AML-193 (cell line): ENCODE results near the gene CAB39L.

Experiments
- DNase-seq, 2 experiments: peaks; one replicate each; lab custom pipeline; 2025; lab: John Stamatoyannopoulos, UW

Gene CAB39L

DNA sequence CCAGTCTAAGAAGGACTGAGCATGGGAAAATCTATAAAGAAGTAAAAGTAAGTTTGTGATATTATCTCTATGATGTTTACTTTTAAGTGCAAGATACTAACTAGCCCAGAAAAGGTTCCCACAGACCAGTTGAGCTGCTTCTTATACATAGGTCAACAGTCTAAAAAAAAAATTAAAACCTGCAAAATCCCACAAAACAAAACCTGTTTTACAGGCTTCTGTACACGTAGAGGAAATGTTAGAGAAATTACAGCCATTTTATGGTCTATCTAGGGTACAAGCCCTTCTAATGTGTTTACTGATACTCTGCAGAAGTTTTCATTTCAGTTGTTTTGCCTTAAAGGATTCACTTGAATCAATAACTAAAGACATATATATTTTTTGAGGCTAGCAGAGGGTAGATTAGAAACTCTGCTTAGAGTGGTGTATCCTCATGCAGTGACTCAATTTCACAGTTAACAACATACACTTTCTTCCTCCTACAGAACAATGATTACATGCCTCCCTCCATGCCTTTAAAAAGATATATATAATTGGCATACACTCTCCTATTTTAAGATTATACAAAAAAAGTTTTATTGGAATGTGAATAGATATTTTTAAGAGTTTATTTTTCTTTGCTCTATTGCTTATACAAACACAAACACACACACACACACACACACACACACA, 43.9 kb downstream of the CAB39L start:
- no peak for DNase-seq

DNA sequence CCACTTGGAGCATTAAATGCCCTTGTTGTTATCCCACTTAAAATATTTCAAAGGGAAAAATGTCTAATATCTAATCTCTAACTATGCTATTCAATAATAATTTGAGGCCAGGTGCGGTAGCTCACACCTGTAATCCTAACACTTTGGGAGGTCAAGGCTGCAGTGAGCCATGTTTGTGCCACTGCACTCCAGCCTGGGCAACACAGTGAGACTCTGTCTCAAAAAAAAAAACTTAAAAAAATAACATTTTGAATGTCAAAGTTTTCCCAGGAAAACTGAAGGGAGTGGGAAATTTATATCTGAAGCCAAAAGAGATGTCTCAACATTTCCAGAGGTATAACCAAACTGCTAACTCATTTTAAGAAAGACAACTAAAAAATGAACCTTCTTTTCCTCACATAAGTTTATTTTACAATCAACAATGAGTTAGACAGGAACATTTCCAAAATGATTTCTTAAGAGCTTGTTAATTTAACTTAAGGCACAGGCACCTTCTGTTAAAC, 47.9 kb downstream of the CAB39L start:
- DNase-seq: no peak

DNA sequence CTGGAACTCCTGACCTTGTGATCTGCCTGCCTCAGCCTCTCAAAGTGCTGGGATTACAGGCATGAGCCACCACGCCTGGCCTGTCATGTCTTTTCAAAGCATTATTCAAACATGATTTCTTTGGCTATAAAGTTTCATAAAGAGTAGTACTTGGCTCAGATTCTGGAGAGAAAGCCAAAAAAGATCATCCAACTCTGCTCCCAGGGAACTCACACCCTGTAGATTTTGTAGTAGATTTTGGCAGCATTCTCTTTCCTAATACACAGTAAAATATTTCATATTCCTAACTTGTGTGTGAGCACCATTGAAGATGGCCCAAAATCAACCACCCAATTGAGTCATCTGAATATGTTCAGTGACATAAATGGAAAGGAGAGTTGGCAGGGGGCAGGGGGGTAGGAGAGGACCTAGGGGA, 48.4 kb downstream of the CAB39L start:
- DNase-seq: no peak

DNA sequence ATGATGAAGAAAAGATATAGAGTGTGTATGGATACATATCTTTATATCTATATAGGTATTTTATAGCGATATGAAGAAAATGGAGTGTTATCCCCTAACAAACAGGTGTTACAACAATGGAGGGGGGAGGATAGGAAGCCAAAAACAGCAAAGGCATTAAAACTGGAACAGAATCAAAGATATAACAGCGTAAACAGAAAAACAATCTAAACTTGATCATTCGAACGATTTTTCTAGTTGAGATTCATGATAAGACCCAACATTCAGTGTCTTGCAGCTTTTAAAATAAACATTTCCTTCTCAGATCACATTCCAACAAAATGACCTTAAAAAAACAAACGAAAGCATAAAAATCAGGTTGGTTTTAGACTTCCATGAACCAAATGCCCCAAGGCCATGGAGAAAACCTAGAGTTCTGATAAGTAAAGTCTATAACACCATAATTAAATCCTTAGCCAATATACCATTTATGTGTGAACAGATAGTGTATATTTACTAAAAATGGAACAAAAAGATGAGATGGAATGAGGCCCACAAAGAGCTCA, 55.7 kb downstream of the CAB39L start:
- DNase-seq: no peak

DNA sequence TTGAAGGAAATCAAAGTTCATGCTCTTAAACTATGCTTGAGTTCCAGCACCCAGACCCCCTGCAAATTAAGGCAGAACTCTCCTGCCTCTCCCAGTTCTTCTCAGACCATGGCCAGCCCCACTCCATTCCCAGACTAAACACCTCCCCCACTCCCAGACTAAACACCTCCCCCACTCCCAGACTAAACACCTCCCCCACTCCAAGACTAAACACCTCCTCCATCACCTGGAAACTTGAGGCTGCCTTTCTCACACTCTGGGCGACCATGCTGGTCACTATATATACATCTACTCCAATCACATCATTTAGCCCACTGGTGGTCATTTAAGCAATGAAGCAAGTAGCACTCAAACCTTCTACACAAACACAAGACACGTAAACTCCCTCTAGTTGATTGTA, 57.2 kb downstream of the CAB39L start:
- DNase-seq: no peak

DNA sequence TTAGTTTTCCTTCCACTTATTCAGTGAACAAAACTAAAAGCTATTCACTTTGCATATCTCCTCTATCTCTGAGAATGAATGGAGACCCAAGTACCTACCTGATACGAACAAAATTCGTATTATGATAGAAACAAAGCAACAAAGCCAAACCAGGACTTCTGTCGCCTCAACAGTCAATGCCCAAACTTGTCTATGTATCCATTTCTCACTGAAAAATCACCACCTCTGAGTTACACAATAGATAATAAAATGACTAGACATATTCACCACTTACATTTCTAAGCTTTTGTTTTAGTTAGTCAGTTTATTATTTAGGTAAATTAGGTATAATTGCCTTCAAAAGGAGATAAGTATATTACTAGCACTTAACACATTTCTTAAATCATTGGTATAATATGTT, 67.7 kb downstream of the CAB39L start:
- no peak for DNase-seq

DNA sequence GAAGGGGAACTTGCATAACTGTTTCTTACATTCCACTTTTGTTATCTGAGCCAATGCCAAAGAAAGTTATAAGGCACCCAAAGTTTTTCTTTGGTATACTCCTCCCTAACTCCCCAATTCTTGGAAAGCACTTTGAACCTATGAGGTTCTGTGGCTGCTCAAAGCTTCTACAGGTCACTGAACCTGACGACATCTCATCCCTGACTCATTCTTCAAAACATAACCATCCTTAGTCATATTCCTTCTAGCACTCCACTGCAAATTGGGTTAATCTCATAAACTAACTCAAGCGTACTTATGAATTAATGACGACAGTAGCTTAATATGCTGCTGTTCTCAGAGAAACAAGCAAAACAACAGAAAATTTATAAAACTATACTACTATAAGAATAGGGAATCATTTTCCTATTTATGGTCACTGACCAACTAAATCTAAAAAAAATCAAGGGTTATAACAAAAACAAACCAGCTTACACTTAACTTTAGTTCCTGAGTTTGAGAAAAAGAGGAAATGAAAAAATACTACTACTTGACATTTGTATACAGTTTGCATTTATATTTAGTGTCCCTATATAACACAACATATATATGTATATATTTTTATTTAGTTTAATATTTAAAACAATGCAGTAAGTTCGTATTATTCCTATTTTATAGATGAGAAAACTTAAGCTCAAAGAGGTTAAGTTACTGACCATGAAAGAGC, 69.1 kb downstream of the CAB39L start:
- DNase-seq: no peak

DNA sequence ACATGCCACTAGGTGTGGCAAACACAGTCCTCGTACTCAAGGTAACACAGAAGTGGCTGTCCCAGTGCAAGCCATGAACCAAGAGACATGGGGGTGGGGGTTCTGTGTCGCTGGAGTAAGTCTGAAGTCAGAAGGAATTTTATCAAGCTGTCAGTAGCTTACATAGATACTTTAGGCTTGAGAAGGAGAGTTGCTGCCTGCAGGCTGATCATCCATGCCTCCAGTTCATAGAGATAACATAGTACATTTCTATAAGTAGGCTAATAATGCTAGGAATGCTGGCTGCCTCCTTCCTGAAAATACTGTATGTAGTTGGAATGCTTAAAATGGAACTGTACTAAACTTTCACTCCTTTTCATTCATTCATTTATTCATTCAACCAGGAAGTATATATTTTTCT, 70.1 kb downstream of the CAB39L start:
- no peak for DNase-seq

DNA sequence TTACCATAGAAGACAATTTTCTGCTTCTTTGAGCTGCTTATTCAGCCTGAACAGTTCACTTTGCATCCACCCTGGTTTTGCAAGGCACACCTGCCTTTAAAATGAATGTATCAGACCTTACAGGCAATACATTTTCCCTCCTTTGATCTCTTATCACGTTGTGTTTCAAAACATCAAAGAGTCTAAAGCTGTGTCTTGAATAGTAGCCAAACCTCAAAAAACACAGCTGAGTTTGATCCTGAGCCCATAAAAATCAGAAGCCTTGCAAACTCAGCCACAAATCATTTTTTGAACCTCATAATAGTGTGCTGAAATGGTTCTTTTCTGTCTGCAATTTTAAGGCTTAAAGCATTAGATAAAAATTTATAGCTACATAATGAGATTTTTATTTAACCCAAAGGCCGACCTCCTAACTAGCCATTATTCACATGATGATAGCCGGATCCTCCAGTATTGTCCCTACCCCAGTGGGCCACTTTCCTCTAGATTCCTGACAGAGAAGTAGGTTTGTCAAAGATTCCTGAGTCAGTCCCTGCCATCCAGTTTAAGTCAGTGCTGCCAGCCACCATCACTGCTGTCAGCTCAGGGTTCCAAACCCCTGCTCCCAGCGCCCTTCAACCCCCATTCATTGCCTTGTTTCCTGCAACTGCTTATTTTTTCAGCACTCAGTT, 71.8 kb downstream of the CAB39L start:
- DNase-seq: no peak

DNA sequence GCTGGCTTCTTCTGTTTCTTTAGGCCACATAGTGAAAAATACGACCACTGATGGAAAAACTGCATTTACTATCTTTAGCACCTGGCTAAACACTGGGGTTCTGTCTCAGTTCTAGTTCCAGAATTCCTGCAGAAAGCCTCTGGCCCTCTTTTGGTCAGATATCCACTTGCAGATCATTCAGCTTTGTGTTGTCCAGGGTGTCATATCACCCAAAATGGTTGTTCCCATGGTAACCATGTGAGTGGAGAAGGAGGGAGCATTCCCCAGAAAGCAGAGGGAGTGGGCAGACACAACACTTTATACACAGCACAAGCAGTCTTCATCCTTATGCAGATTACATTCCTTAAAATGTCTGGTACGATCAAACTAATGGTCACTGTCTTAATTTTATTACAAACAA, 73.5 kb downstream of the CAB39L start:
- no peak for DNase-seq

DNA sequence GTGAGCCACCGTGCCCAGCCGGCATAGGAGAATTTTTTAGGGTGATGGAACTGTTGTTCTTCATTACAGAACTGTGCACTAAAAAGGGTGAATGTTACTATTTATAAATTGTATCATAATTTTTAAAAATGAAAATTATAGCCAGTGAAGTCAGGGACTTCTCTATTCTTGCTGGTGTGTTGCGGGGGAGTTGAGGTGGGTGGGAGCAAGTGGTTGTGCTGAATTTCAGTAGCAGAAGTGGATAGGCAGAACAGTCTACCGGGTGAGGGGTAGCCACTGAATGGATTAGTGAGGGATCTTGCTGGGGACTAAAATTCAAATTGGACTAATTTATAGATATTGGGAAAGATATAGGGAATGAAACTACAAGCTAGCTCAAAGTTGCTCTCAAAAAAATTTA, 74.0 kb downstream of the CAB39L start:
- DNase-seq: no peak

DNA sequence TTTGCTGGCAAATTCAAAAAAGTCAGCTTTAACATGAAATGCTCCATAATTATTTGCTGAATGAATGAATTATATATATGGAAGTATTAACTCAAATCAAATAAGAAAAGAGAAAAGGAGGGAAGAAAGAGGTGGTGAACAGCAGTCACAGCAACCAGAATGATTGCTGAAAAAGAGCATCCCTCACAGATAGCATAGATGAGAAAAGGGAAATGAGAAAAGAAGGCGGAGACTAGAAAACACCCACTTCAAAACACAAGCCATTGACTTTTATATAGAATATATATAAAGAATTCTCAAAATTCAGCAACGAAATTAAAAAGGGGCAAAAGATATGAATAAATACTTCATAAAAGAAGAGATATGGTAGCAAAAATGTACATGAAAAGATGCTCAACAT, 75.2 kb downstream of the CAB39L start:
- DNase-seq: no peak

DNA sequence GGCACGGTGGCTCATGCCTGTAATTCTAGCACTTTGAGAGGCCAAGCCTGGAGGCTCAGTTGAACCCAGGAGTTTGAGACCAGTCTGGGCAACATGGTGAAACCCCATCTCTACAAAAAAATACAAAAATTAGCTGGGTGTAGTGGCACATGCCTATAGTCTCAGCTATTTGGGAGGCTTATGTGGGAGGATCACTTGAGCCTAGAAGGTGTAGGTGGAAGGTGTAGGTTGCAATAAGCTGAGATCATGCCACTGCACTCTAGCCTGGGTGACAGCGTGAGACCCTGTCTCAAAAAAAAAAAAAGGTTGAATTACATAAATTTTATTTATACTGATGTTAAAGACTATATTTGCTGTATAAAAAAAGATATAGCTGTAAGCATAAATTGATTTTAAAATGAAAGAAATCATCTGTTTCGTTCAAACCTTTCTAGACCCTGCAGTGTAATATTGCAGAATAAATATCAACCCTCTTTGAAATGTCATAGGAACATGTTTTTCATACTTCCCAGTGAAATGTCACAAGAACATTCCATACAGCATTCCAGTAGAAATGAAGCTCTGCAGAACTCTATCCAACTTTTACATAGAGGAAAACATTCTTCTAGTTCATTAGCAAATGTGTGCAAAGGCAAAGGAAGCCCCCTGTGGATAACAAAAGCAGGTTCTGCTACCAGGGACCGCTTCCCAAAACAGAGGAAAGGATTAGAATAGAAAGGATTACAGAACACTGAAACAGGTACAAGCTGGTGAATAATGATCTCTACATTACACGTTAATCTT, 76.0 kb downstream of the CAB39L start:
- no peak for DNase-seq

DNA sequence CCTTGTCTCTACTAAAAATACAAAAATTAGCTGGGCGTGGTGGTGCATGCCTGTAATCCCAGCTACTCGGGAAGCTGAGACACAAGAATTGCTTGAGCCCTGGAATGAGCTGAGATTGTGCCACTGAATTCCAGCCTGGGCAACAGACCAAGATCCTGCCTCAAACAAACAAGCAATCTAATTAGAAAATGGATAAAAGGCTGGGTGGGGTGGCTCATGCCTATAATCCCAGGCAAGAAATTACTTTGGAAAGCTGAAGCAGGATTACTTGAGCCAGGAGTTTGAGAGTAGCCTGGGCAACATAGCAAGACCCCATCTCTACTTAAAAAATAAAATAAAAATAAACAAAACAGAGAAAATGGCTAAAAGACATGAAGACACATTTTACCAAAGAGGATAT, 77.0 kb downstream of the CAB39L start:
- no peak for DNase-seq

DNA sequence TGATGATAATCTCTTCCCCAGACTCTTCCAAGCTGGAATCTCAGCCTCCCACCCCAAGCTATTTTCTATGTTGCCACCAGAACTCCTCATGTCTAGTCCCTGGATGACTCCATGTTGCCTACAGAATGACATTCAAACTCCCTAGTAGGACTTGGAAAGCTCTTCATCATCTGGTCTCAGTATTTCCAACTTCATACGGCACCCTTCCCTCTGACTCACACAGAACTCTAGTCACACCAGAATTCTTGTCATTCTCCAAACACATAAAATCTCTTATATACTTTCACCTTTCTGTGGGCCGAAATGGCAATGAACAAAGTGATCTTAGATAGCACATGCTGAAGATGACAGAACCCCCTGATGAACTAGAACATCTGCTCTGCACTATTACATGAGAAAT, 86.2 kb downstream of the CAB39L start:
- no peak for DNase-seq

DNA sequence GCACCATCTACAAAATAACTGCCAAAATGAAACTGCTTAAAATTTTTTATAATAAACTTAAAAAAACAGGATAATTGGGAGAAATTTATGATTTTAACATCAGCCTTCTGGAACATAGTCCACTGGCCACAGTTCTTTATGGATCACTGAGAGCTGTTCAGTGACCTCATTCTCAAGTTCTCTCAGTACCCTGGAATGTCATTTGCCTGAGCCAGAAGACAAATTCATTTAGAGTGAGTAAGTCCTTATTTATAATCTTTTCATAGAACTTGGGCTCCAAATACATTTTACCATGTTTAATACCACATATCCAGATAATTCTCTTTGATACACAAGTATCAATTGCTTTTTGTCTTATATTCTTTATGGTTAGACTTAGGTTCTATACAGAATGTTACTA, 87.6 kb downstream of the CAB39L start:
- no peak for DNase-seq

DNA sequence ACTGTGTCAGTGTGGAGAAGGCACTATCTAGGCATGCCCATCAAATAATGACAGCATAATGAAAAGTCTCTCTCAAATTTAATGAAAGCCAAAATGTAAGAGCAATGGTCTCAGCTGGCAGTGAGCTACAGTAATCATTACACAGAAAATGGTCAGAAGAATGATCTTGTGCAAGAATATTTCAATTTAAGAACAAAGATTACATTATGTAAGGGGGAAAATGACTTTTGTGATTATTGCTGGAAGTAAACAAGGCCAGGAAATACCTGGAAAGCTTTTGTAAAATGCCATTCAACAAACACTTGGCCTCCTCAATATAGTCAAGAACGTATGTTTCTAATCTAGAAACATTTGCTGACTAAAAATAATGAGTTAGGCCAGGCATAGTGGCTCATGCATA, 89.1 kb downstream of the CAB39L start:
- DNase-seq: no peak

DNA sequence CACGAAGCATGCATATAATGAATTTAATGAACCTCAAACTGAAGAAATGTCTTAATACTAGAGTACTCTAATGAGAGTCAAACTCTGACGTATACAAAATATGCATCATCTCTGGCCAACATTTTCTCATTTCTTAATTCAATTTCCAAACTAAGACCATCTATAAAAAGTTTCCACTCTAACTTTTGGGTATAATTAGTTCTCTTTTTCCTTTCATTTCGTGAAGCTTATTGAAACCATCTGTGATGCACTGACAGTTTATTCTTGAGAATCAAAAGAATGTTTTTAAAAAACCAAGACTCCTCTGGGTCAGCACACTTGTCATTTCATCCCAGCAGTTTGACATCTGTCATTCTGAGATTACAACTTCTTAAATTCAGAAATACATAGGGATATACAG, 90.0 kb downstream of the CAB39L start:
- DNase-seq: no peak

DNA sequence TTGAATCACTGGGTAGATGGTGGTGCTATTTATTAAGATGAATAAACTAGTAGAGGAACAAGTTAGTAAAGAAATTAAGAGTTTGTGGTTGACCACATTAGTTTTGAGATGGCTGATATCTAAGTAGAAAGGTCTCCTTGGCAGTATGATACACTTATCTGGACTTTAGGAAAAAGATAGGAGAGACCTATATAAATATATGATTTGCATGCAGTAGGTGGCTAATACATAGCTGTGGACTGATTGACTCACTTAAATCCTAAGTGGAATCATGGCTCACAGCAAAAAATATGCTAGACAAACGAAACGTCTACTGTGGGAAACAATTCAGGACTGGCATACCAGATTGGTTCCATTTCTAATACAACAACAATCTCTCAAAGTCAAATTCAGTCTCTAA, 92.0 kb downstream of the CAB39L start:
- no peak for DNase-seq

DNA sequence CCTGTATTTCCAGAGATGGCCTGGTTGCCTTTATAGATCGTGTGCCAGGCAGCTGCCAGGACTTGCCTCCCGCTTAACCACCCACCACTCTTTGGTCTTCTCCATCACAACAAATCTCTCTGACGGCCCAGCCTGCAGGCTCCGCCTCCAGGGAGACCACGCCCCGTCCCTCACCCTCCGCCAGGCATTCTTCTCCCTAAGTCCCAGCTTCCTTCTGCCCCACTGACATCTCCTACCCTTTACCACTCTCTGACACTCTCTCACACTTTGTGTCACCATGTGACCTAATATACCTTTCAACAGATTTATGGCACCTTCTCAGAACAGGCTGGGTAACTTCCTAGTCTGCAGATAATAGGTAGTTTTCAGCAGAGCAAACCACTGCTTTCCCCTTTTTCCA, 95.1 kb downstream of the CAB39L start:
- DNase-seq: no peak

DNA sequence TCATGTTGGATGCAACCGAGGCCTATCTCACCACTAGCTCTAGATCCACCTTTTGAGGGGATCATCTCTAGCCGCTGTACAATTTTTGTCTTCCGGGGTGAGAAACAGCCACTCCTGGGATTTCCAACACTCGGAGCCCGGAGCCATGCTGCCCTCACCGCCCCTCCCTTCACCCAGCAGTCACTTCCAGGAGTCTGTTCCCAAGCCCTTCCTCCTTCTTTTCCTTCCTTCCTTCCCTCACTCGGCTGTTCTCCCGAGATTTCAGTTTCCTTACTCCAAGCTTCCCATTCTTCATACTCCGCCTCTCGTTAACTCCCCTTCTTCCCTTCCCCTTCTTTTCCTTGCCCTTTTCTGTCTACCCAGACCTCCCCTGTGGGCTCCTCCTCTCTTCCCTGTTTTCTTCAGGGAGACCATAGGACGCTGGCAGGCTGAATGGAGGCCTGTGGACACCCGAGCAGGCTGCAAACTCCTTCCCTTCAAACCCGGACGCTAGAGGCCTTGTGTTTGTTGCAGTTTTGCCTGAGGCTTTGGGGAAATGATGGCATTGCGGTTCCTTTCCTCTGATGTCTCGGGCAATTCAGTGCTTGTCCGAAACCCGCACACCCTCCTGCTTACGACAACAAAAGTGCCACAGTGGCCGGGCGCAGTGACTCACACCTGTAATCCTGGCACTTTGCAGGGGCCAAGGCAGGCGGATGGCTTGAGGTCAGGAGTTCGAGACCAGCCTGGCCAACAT, 96.0 kb downstream of the CAB39L start:
- no peak for DNase-seq

DNA sequence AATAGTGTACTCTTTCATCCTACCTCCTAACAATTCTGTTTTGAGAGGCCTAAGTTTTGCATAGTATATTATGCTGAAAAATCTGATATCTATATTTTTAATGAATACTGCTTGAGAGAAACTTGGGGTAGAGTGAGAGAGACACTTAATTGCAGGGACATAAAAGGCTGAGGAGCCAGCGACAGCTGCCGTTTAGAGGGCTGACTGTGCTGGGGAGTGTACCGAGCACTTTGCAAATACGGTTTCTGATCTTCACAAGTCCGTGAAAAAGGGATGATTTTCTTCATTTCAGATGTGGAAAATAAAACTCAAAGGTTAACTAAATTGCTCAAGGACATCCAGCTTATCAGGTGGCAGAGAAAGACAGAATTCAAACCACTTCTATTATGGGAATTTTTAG, 97.4 kb downstream of the CAB39L start:
- DNase-seq: no peak
